ENCODE measurements around the gene PKNOX2. TPM values are rescaled to one million over a fixed set of nuclear protein-coding genes. Genes with fewer than 3 reads are reported as not detected.

The PKNOX2 gene
- total RNA-seq, 1 experiment from 2014 or later = not detected

GRCh38 chr11:125179895-125180294, 15.3 kb downstream of the PKNOX2 start:
- no peaks in the 10 kb centered on the region for H3K9me3 Mint-ChIP-seq (ENCODE audit: low read depth, unreplicated experiment)
- no peak for TF ChIP-seq CTCF (IDR thresholded peaks at IDR 0.05; ENCODE audit: unreplicated experiment)
- no peak overlapping the region for H3K4me3 Mint-ChIP-seq (ENCODE audit: low read depth, unreplicated experiment)
- DNase-seq = no peak
- no peak overlapping the region for H3K27ac Mint-ChIP-seq (ENCODE audit: unreplicated experiment)
- no peaks in the 10 kb centered on the region for H3K4me1 Mint-ChIP-seq (ENCODE audit: low read depth, unreplicated experiment)
- H3K36me3 Mint-ChIP-seq (ENCODE audit: insufficient read depth, unreplicated experiment) = no peaks in the 10 kb centered on the region
- intact Hi-C loops (cut with micrococcal nuclease; ENCODE audit: unreplicated experiment) = no loop called here
- CTCF ChIA-PET = no interaction called here
- peaks cover 99% of the 10 kb centered on the region for H3K27me3 Mint-ChIP-seq (ENCODE audit: unreplicated experiment)
- no TSS peak for BruUV-seq (replicated peaks)

DNA sequence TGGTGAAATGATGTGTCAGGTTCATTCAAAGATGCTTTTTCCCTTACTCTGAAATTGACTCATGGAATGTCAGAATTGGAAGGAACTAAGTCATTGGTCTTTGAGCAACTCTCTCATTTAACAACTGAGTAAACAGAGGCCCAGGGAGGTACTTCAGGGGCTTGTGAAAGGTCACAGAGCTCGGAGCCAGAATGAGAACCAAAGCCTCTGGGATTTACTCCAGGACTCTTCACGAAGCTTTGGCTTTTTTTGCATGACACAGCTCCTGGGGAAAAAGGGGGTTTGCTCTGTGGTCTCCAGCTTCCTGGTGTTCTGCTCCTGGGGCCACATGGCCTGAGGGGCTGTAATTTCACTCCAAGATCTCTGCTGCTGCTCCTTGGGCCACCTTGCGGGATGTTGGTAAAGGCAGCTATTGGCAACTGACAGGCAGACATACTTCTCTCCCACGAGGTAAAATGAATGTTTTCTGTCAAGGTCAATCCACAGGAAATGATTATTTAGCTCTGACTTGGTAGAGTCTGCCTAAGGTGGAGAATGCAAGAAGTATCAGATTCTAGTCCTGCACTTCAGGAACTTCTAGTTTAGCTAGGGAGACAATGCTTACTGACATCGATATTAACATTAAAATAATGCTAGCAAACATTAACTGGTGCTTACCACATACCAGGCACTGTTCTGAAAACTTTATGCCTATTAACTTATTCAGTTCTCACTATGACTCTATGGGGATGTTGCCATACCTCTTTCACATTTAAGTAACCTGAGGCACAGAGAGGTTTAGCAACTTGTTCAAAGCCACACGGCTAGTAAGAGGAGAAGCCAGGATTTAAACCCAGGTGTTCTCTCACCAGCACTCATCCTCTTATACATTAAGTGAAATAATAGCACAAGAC, 16.1 kb downstream of the PKNOX2 start:
- intact Hi-C loops (cut with micrococcal nuclease; ENCODE audit: unreplicated experiment) = no loop called here
- no peaks in the 10 kb centered on the region for H3K4me1 Mint-ChIP-seq (ENCODE audit: low read depth, unreplicated experiment)

GRCh38 chr11:125182573-125182972, 18.0 kb downstream of the PKNOX2 start:
- Mint-ChIP-seq H3K36me3 (ENCODE audit: insufficient read depth, unreplicated experiment) (no peaks in the 10 kb centered on the region), H3K27ac (ENCODE audit: unreplicated experiment) (no peak overlapping the region)

More for the DNA sequence above, 16.1 kb downstream of the PKNOX2 start:
- TF ChIP-seq CTCF (IDR thresholded peaks at IDR 0.05; ENCODE audit: unreplicated experiment) = no peak
- Mint-ChIP-seq H3K4me3 (ENCODE audit: low read depth, unreplicated experiment) (no peak overlapping the region), H3K27me3 (ENCODE audit: unreplicated experiment) (peaks cover 92% of the 10 kb centered on the region), H3K9me3 (ENCODE audit: low read depth, unreplicated experiment) (no peaks in the 10 kb centered on the region), H3K36me3 (ENCODE audit: insufficient read depth, unreplicated experiment) (no peaks in the 10 kb centered on the region), H3K27ac (ENCODE audit: unreplicated experiment) (no peak overlapping the region)
- no TSS peak for BruUV-seq (replicated peaks)
- CTCF ChIA-PET = no interaction called here
- DNase-seq = no peak

GRCh38 chr11:125183641-125184040, 19.1 kb downstream of the PKNOX2 start:
- H3K27ac Mint-ChIP-seq (ENCODE audit: unreplicated experiment) = no peak overlapping the region
- CTCF ChIA-PET = no interaction called here
- no TSS peak for BruUV-seq (replicated peaks)
- no peaks in the 10 kb centered on the region for H3K4me1 Mint-ChIP-seq (ENCODE audit: low read depth, unreplicated experiment)
- no peak for TF ChIP-seq CTCF (IDR thresholded peaks at IDR 0.05; ENCODE audit: unreplicated experiment)
- peaks cover 72% of the 10 kb centered on the region for H3K27me3 Mint-ChIP-seq (ENCODE audit: unreplicated experiment)
- intact Hi-C loops (cut with micrococcal nuclease; ENCODE audit: unreplicated experiment) = no loop called here
- H3K9me3 Mint-ChIP-seq (ENCODE audit: low read depth, unreplicated experiment) = no peaks in the 10 kb centered on the region
- H3K4me3 Mint-ChIP-seq (ENCODE audit: low read depth, unreplicated experiment) = no peak overlapping the region
- no peaks in the 10 kb centered on the region for H3K36me3 Mint-ChIP-seq (ENCODE audit: insufficient read depth, unreplicated experiment)
- DNase-seq = no peak

More at GRCh38 chr11:125182573-125182972, 18.0 kb downstream of the PKNOX2 start:
- no TSS peak for BruUV-seq (replicated peaks)
- TF ChIP-seq CTCF (IDR thresholded peaks at IDR 0.05; ENCODE audit: unreplicated experiment) = no peak
- Mint-ChIP-seq H3K4me1 (ENCODE audit: low read depth, unreplicated experiment) (no peaks in the 10 kb centered on the region), H3K4me3 (ENCODE audit: low read depth, unreplicated experiment) (no peak overlapping the region), H3K27me3 (ENCODE audit: unreplicated experiment) (peaks cover 73% of the 10 kb centered on the region), H3K9me3 (ENCODE audit: low read depth, unreplicated experiment) (no peaks in the 10 kb centered on the region)
- intact Hi-C loops (cut with micrococcal nuclease; ENCODE audit: unreplicated experiment) = no loop called here
- CTCF ChIA-PET = no interaction called here
- no peak for DNase-seq
